GM20000 (cell line): ENCODE results near the gene RBFOX1.

Source experiments
- DNase-seq: peaks from one replicate; pipeline ENCODE4 v3.0.0; 2012; ENCODE audit warnings: low spot score
- CTCF ChIP-seq: IDR thresholded peaks from 2 replicates; pipeline ENCODE4 v1.5.1; 2012; ENCODE audit warnings: mild to moderate bottlenecking, control low read depth; ENCODE audit errors: extremely low read depth, missing control alignments

The RBFOX1 gene

DNA sequence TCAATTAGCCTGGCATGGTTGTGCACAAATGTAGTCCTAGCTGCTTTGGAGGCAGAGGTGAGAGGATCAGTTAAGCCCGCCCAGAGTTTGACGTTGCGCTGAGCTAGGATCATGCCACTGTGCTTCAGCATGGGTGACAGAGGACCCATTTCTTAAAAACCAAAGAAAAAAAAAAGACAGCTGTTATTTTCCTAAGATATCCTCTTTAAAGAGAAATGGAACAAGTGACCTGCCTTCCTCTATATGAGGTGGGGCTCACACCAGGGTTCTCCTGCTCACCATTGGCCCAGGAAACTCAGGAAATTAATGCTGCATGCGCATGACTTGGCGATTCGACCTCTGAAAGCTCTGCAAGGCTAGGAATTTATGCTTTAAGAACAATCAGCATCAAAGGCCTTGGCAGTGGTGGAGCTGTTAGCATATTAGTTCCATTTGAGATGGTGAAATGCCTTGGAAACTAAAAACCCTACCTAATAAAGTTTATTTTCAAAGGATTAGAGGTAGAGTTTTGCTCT lies 108.3 kb downstream of the RBFOX1 start:
- no peak for TF ChIP-seq CTCF
- no peak for DNase-seq

- DNase-seq: no peak
- TF ChIP-seq CTCF: no peak
These were observed 109.4 kb downstream of the RBFOX1 start for GRCh38 chr16:7442050-7442449.

- DNase-seq: no peak
These were observed 110.5 kb downstream of the RBFOX1 start for GRCh38 chr16:7443142-7443541.

DNA sequence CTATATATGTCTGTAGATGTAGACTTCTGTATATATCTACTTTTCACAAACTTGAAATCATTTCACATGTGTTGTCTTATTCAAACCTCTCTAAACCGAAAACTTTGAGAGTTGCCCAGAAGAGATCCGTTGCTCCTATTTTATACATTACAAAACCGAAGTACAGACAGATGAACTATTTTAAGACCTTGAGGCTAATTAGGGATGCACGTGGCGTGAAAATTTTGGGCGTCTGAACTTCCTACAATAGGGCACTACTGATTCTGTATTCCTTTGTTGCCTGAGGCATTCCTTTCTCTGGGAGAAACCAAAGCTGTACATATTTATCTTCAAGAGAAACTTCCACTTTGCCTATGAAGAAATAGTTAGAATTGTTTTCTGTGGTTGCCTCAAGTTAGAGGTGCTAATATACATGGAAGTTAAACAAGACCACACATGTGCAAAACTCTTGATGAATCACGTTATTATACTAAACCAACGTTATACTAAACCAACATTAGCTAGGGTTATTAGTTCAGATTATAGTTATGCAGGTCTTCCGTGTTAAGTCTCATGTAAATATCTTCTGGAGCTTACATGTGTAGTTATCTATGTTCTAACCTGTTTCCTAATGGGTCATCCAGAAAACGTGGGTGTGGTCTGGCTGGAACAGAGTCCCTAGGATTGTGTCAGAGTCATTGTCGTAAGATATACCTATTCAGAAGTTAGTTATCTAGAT lies 111.2 kb downstream of the RBFOX1 start:
- DNase-seq: no peak

More at GRCh38 chr16:7443142-7443541, 110.5 kb downstream of the RBFOX1 start:
- no peak for TF ChIP-seq CTCF

DNA sequence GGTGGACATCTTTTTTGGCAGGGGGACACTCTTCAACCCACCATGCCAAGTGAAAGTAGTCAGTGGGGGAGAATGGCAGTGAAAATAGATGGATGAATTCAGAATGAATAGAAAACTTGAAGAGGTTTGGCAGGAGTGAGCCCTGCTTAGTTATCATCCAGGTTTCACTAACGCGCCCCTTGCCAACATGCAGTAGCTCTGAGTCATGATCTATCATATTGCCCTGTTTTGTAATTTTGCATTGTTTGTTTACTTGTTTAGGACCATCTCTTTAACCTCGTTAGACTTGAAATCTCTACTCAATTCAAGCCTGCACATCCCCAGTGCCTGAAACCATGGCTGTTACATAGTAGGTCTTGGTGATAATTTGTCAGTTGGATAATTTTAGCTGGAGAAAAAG lies 116.7 kb downstream of the RBFOX1 start:
- no peak for TF ChIP-seq CTCF
- DNase-seq: no peak

More for the DNA sequence above, 111.2 kb downstream of the RBFOX1 start:
- TF ChIP-seq CTCF: no peak

- DNase-seq: no peak
- TF ChIP-seq CTCF: no peak
These were observed 117.2 kb downstream of the RBFOX1 start for GRCh38 chr16:7449808-7450207.

- no peak for TF ChIP-seq CTCF
- DNase-seq: no peak
These were observed 117.8 kb downstream of the RBFOX1 start for GRCh38 chr16:7450440-7450839.
